Astrocyte of the spinal cord (primary cell): Measurements from ENCODE around the gene SCCPDH.

Source experiments
- DNase-seq: peaks from one replicate; pipeline ENCODE4 v3.0.0; 2011; ENCODE audit warnings: low read depth, low spot score
- H3K4me3 ChIP-seq: 2 replicates; pipeline ENCODE4 v1.5.1; 2011; ENCODE audit warnings: low read depth, mild to moderate bottlenecking, low read length, moderate library complexity
- CTCF ChIP-seq: IDR thresholded peaks from 2 replicates; pipeline ENCODE4 v1.5.1; 2012; ENCODE audit warnings: low read depth, mild to moderate bottlenecking, low read length, inconsistent platforms
- in situ Hi-C: cut with HindIII; loops from 2 replicates; pipeline ENCODE4 v1.10.0; 2017; ENCODE audit warnings: low sequenced_read_pairs

SCCPDH gene

GRCh38 chr1:246724016-246724730 is at the start of gene SCCPDH:
SCCPDH (plus strand) TSS chr1:246724409; CDS start chr1:246724423, 14 bp downstream.
- no peak for TF ChIP-seq CTCF
- H3K4me3 ChIP-seq = peak within 1 kb of the TSS; percentile 76
- in situ Hi-C loops = no loop called here
- peak; percentile 74 for DNase-seq

- no peak for DNase-seq
- no peak overlapping the region for H3K4me3 ChIP-seq
- in situ Hi-C loops = no loop called here
- TF ChIP-seq CTCF = no peak
These were observed 46.4 kb upstream of the SCCPDH start for GRCh38 chr1:246677842-246678241.

GRCh38 chr1:246678816-246679793 is 45.1 kb upstream of the SCCPDH start:
- no peak for TF ChIP-seq CTCF
- in situ Hi-C loops = no loop called here
- no peak overlapping the region for H3K4me3 ChIP-seq
- DNase-seq = no peak

- H3K4me3 ChIP-seq = no peak overlapping the region
- no peak for TF ChIP-seq CTCF
- in situ Hi-C loops = no loop called here
- DNase-seq = no peak
These were observed 44.4 kb upstream of the SCCPDH start for GRCh38 chr1:246679794-246680177.

- in situ Hi-C loops = no loop called here
- no peak for TF ChIP-seq CTCF
- no peak for DNase-seq
- H3K4me3 ChIP-seq = no peak overlapping the region
These were observed 44.0 kb upstream of the SCCPDH start for GRCh38 chr1:246680190-246680589.

GRCh38 chr1:246680696-246681130 is 43.5 kb upstream of the SCCPDH start:
- no peak for DNase-seq
- no peak overlapping the region for H3K4me3 ChIP-seq
- TF ChIP-seq CTCF = no peak
- in situ Hi-C loops = no loop called here
